Motor neuron (in vitro differentiated cells): Measurements from ENCODE around the gene PI4KB. TPM values are rescaled to one million over a fixed set of nuclear protein-coding genes. Genes with fewer than 3 reads are reported as not detected.
A peak's percentile ranks its signal among the peaks of the same experiment; 100 is the strongest.
"Not testable (repeated sequence)": the region's sequence is repeated elsewhere in the genome, so short reads cannot be mapped to it uniquely, and the experiment has no call there.

ENCODE experiments used
- ATAC-seq, 8 experiments: fragments of 200-7000 bp; cut with Tn5 transposase; replicated peaks in 6 of 8; 2 replicates each; pipeline ENCODE4 v1.8.0; 2021; ENCODE audit warnings: mild to moderate bottlenecking in 8 of 8, moderate library complexity in 8 of 8
- H3K27ac ChIP-seq, 2 donors: fragments of 250-450 bp; sonication (Bioruptor Pico); 2 replicates each; pipeline ENCODE4 v1.9.0; 2021; ENCODE audit warnings: antibody characterized with exemption in 2 of 2, mild to moderate bottlenecking in 2 of 2, moderate library complexity in 1 of 2
- H3K4me1 ChIP-seq, 2 donors: fragments of 250-450 bp; sonication (Bioruptor Pico); replicated peaks in 1 of 2; 2 replicates each; pipeline ENCODE4 v1.6.1; 2021; ENCODE audit warnings: antibody characterized with exemption in 2 of 2, mild to moderate bottlenecking in 2 of 2, moderate library complexity in 1 of 2
- H3K4me3 ChIP-seq, 5 donors: fragments of 250-450 bp; sonication (Bioruptor Pico); 2 replicates each; pipeline ENCODE4 v1.9.0; 2021; ENCODE audit warnings: antibody characterized with exemption in 5 of 5, mild to moderate bottlenecking in 5 of 5, moderate library complexity in 4 of 5
- whole genome bisulfite sequencing, 10 experiments: fragments of 450-650 bp; shearing (Covaris generic); methylation state at CpG; one replicate each; pipeline ENCODE4 v1.0.0; 2022; 5-methylcytosine and 5-hydroxymethylcytosine counted together
- in situ Hi-C, 9 experiments: fragments of 400-800 bp; cut with MboI; loops; one replicate each; pipeline ENCODE4 v1.15.0; 2021; ENCODE audit warnings: low sequenced_read_pairs in 9 of 9, low pct_unique_long_range_greater_than_20kb in 2 of 9; ENCODE audit not compliant: unreplicated experiment in 9 of 9
- total RNA-seq, 8 experiments: library from RNA; unstranded; fragments of 300-600 nt; gene quantifications; 2 replicates each; pipeline versions ENCODE4 v1.2.3 to v1.2.4, GENCODE V29; 2022

The PI4KB gene
- total RNA-seq, 8 experiments from 2014 or later: 45.0 to 64.7 (median 55.6) TPM

GRCh38 chr1:151362308-151363155 lies 35.3 kb upstream of the PI4KB start:
- in situ Hi-C loops: no loop called here
- no peak for ATAC-seq
- H3K27ac ChIP-seq: no peak overlapping the region
- H3K4me3 ChIP-seq: no peak overlapping the region
- no peaks in the 10 kb centered on the region for H3K4me1 ChIP-seq
- 33 to 100% (median 73%) methylated on average over 1 to 3 of the region's 3 CpGs; no CpG with 5 or more reads in 3 of the 10 experiments for WGBS, 10 experiments

GRCh38 chr1:151361883-151362282 lies 34.7 kb upstream of the PI4KB start:
- in situ Hi-C loops: no loop called here
- no peak for ATAC-seq
- Histone ChIP-seq H3K4me3 (no peak overlapping the region), H3K4me1 (no peaks in the 10 kb centered on the region), H3K27ac (no peak overlapping the region)

GRCh38 chr1:151356696-151357095 lies 29.5 kb upstream of the PI4KB start:
- Histone ChIP-seq H3K27ac (no peak overlapping the region), H3K4me3 (no peak overlapping the region), H3K4me1 (no peaks in the 10 kb centered on the region)
- ATAC-seq: peak in 1 of 8 experiments; percentile 89
- in situ Hi-C loops: no loop called here
- 0 to 67% (median 52%) methylated on average over 1 to 2 of the region's 2 CpGs; no CpG with 5 or more reads in 2 of the 10 experiments for WGBS, 10 experiments

DNA sequence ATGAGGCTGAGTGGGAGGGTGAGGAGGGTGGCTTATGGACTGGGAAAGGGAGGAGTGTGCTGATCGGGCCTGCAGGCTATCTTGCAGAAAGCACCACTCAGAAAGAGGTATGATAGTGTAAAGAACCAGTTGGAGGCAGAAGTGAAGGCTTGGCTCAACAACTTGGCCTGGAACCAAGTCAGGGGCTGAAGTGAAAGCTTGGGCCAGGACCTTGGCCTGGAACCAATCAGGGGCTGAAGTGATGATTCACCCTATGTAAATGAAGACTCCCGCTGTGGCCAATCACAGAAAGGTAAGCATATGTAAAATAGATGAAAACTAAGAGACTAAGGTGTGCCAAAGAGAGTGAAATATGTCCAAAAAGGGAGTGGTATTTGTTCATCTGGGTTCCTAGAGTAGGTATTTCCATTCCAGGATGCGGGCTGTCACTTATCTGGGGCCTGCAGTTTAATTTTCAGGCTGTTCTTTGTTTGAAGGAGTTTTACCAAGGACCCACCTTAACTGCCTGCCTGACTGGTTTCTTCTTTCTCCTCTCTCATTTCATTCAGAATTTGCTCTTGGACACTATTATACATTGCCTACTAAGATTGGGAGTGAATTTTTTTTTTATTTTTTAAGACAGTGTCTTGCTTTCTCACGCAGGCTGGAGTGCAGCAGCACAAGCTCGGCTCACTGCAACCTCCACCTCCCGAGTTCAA lies 25.0 kb upstream of the PI4KB start:
- no peak overlapping the region for H3K27ac ChIP-seq
- H3K4me1 ChIP-seq: peaks cover 0 to 5% of the 10 kb centered on the region in 2 donors
- in situ Hi-C loops: no loop called here
- peak in 2 of 8 experiments; percentile 37 to 50 for ATAC-seq
- WGBS, 10 experiments: 31 to 100% (median 83%) methylated on average over 2 to 6 of the region's 6 CpGs; no CpG with 5 or more reads in 1 of the 10 experiments
- no peak overlapping the region for H3K4me3 ChIP-seq

DNA sequence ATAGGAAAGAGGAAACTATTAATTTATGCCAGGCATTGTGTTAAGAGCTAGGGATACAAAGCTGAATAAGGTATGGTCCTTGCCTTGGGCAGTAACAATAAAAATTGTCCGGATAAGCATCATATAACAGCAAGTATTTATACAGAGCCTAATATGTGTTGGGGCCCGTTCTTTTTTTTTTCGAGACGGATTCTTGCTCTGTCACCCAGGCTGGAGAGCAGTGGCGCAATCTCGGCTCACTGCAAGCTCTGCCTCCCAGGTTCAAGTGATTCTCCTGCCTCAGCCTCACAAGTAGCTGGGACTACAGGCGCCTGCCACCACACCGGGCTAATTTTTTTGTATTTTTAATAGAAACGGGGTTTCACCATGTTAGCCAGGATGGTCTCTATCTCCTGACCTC lies 23.1 kb upstream of the PI4KB start:
- ATAC-seq, in situ Hi-C loops: not testable (repeated sequence)
- 73 to 96% (median 89%) methylated on average over 2 to 9 of the region's 9 CpGs for WGBS, 10 experiments

GRCh38 chr1:151347523-151348246 lies 20.5 kb upstream of the PI4KB start:
- H3K4me3 ChIP-seq: peak overlapping the region; percentile 49 to 70 (median 57)
- no peak overlapping the region for H3K27ac ChIP-seq
- no peak for ATAC-seq
- 11 to 100% (median 40%) methylated on average over 1 to 12 of the region's 12 CpGs for WGBS, 10 experiments
- H3K4me1 ChIP-seq: peaks cover 10 to 14% of the 10 kb centered on the region in 2 donors
- in situ Hi-C loops: no loop called here

More for the DNA sequence above, 23.1 kb upstream of the PI4KB start:
- not testable (repeated sequence) for H3K27ac ChIP-seq, H3K4me3 ChIP-seq
- peaks cover 10 to 14% of the 10 kb centered on the region in 2 donors for H3K4me1 ChIP-seq

DNA sequence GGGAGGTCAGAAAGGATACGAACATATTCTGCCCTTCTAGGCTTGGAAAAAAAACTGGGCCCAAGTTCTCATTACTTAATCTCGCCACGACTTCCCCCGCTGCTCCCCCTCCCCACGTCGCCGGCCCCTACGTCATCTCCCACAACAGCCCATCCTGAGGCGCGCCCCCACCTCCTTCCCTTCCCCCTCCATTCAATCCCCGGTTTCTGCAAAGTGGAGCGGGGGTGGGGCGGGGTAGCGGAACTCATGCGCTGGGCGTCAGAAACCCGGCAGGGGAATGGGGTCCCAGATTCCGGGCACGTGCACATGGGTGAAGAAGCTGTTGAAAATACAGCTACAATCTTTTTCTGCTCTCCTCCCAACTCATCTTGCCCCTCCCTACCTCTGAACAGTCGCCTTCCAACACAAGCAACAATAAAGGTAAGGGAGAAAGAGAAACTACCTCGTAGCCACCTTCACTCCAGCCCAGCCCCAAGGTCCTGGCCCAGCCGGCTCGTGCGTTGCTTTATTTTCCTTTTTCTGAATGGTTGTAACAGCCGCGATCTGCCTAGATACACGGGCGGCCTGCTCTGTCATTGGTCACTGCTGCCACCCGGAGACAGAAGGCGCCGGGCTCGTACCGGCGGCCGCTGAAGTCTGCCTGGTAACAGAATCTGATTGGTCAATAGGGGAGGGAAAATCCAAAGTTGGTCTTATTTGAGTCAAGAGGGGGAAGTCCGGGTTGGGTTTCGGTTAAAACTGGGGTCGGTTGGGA lies 19.7 kb upstream of the PI4KB start, which contains the start of gene RFX5:
RFX5 (minus strand) TSS at position 484 of the 754 bp plus-strand sequence. CDS start 932 bp downstream, outside the sequence.
- H3K4me1 ChIP-seq: peaks cover 10 to 14% of the 10 kb centered on the region in 2 donors
- in situ Hi-C loops: no loop called here
- ATAC-seq: peak; percentile 92 to 98 (median 98)
- peak within 1 kb of the TSS; percentile 49 to 70 (median 57) for H3K4me3 ChIP-seq
- H3K27ac ChIP-seq: peak within 1 kb of the TSS; percentile 86 to 89
- WGBS, 10 experiments: 0 to 7% (median 0%) methylated on average over 1 to 21 of the region's 38 CpGs; no CpG with 5 or more reads in 1 of the 10 experiments

GRCh38 chr1:151346082-151346768 lies 19.0 kb upstream of the PI4KB start:
- no peak for ATAC-seq
- in situ Hi-C loops: no loop called here
- Histone ChIP-seq H3K4me3 (peak overlapping the region; percentile 49 to 70 (median 57)), H3K4me1 (peaks cover 10 to 14% of the 10 kb centered on the region in 2 donors), H3K27ac (peak overlapping the region; percentile 86 to 89)
- WGBS, 10 experiments: 0 to 60% (median 33%) methylated on average over 1 to 7 of the region's 7 CpGs; no CpG with 5 or more reads in 2 of the 10 experiments

DNA sequence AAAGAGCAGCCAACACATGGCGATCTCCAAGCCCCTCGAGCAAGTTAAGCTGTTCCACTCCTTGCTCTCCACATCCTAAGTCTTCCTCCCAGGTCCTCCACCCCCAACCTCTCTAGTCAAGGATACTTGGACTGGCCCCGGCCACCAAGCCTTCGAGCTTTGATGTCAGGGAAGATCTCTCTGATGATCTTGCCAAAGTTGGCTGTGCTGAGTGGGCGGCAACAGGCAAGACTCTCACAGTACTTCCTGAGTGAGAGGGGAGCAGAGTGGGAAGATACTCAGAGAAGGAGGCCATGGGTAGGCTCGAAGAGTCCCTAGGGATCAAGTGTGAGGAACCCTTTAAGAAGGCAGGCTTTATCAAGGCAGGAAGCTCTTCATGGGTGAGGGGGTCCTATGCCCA lies 17.1 kb upstream of the PI4KB start:
- Histone ChIP-seq H3K27ac (no peak overlapping the region), H3K4me3 (no peak overlapping the region), H3K4me1 (peaks cover 12 to 14% of the 10 kb centered on the region in 2 donors)
- in situ Hi-C loops: no loop called here
- WGBS, 10 experiments: 82 to 100% (median 97%) methylated on average over 1 to 5 of the region's 6 CpGs; no CpG with 5 or more reads in 3 of the 10 experiments
- no peak for ATAC-seq

DNA sequence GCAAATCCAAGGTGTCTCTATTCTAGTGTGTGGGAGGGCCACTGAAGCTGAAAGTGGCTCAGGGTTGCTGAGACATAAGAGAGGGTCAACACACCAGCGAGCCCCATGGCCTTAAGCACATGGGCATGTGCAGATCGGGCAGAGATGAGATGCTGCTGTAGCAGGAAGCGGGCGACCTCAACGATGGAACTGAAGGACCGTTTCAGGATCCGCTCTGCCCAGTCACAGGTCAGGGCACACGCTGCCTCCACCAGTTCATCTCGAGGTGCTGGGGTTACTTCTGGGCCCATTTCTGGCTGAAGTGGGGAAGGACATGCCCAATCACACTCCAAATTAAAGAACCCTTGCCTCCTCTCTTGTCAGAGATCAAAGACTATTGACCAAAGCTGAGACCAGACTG lies 16.4 kb upstream of the PI4KB start:
- no peak overlapping the region for H3K4me3 ChIP-seq
- no peak for ATAC-seq
- in situ Hi-C loops: no loop called here
- H3K27ac ChIP-seq: no peak overlapping the region
- WGBS, 10 experiments: 0 to 100% (median 78%) methylated on average over 1 to 8 of the region's 9 CpGs; no CpG with 5 or more reads in 2 of the 10 experiments
- H3K4me1 ChIP-seq: peaks cover 12 to 14% of the 10 kb centered on the region in 2 donors

GRCh38 chr1:151342569-151342968 lies 15.4 kb upstream of the PI4KB start:
- peaks cover 10 to 12% of the 10 kb centered on the region in 2 donors for H3K4me1 ChIP-seq
- no peak overlapping the region for H3K27ac ChIP-seq
- H3K4me3 ChIP-seq: no peak overlapping the region
- WGBS, 10 experiments: 73 to 100% (median 97%) methylated on average over 3 to 6 of the region's 6 CpGs; no CpG with 5 or more reads in 4 of the 10 experiments
- no peak for ATAC-seq
- in situ Hi-C loops: no loop called here

GRCh38 chr1:151342021-151342420 lies 14.8 kb upstream of the PI4KB start:
- Histone ChIP-seq H3K27ac (no peak overlapping the region), H3K4me3 (no peak overlapping the region), H3K4me1 (peaks cover 9 to 12% of the 10 kb centered on the region in 2 donors)
- in situ Hi-C loops: no loop called here
- WGBS, 10 experiments: 75 to 100% (median 90%) methylated on average over 1 to 2 of the region's 2 CpGs; no CpG with 5 or more reads in 5 of the 10 experiments
- no peak for ATAC-seq
